Psoas muscle (tissue), 8 donors: ENCODE measurements around the gene HPS3. TPM values are rescaled to one million over a fixed set of nuclear protein-coding genes. Genes with fewer than 3 reads are reported as not detected.

ENCODE experiments used
- ATAC-seq, 4 donors: fragments of 200-7000 bp; cut with Tn5 transposase; one replicate each; pipeline ENCODE4 v1.9.1; 2020; ENCODE audit warnings: moderate library complexity in 3 of 4, mild to moderate bottlenecking in 2 of 4
- DNase-seq, 2 donors: peaks; one replicate each; pipeline ENCODE4 v3.0.0-alpha.2; 2020
- H3K27ac ChIP-seq: fragments of 200-600 bp; one replicate; pipeline ENCODE4 v1.8.0; 2022
- H3K27me3 ChIP-seq, 3 donors: fragments of 200-600 bp in 1 of 3; one replicate each; pipeline versions ENCODE4 v1.6.1 to v1.8.0; 2013 to 2022; ENCODE audit warnings: low read length in 2 of 3, mild to moderate bottlenecking in 2 of 3, moderate library complexity in 1 of 3; ENCODE audit not compliant: insufficient read depth in 3 of 3
- H3K36me3 ChIP-seq, 2 donors: fragments of 200-600 bp in 1 of 2; one replicate each; pipeline versions ENCODE4 v1.6.1 to v1.8.0; 2013 to 2022; ENCODE audit warnings: low read depth in 1 of 2, mild to moderate bottlenecking in 1 of 2, moderate library complexity in 1 of 2; ENCODE audit not compliant: insufficient read depth in 1 of 2
- H3K4me1 ChIP-seq: fragments of 200-600 bp; one replicate; pipeline ENCODE4 v1.8.0; 2022
- H3K4me3 ChIP-seq: fragments of 200-600 bp; one replicate; pipeline ENCODE4 v1.8.0; 2022; ENCODE audit warnings: mild to moderate bottlenecking
- H3K9me3 ChIP-seq: fragments of 200-600 bp; one replicate; pipeline ENCODE4 v1.8.0; 2022
- WGBS, 3 donors: extraction: QIAGEN DNeasy Blood & Tissue Kit; methylation state at CpG; one replicate each; pipeline versions ENCODE4 v1.1.6 to v1.1.7; 2013; 5-methylcytosine and 5-hydroxymethylcytosine counted together
- intact Hi-C, 2 donors: fragments of 100-400 bp; cut with DNase I; formaldehyde crosslinking; loops; one replicate each; pipeline versions ENCODE4 v1.11.0 to v1.14.2; 2022
- polyA plus RNA-seq, 3 donors: library from polyadenylated mRNA; stranded (reverse); fragments of 200-250 nt; gene quantifications; one replicate each; pipeline ENCODE4 v1.2.3, GENCODE V29; 2013
- total RNA-seq, 4 donors: library from RNA; stranded (reverse); fragmentation: NEBNext Ultra II Directional in 2 of 4; extraction: Animal tissue kit (Norgen Biotek cat#: 25700) in 2 of 4; gene quantifications; one replicate each; pipeline versions ENCODE4 v1.2.1 to v1.2.4, GENCODE V29; 2021 to 2023
- TF ChIP-seq, protein P1 (sequence below): fragments of 200-600 bp; IDR thresholded peaks from one replicate; pipeline ENCODE4 v1.8.0; 2022; ENCODE audit warnings: antibody characterized with exemption
- donor health status: healthy with polysubstance abuse.
- donor health status: DM: no; HTN: no; CAD: no; lungs with moderate emphysema.
- donor health status: Bipolar disorder and iron deficiency.
- donor health status: healthy.
- donor health status: DM: yes; HTN: yes; CAD: no.
- donor health status: DM: no; HTN: no; CAD: no.
- donor health status: DM: no; HTN: no; CAD: no.
- donor health status: DM: yes; HTN: yes; CAD: no.

The HPS3 gene
- total and polyA plus RNA-seq, 7 donors, result 2.2 to 7.3 (median 3.5) TPM

- H3K27me3 ChIP-seq, result no peaks in the 10 kb centered on the region
- DNase-seq (no peak), ATAC-seq (no peak)
- H3K27ac ChIP-seq, result no peak overlapping the region
- no peaks in the 10 kb centered on the region for H3K9me3 ChIP-seq
- H3K36me3 ChIP-seq, result peaks cover 0 to 84% of the 10 kb centered on the region in 2 donors
- H3K4me1 ChIP-seq, result no peaks in the 10 kb centered on the region
- TF ChIP-seq, protein P1, sequence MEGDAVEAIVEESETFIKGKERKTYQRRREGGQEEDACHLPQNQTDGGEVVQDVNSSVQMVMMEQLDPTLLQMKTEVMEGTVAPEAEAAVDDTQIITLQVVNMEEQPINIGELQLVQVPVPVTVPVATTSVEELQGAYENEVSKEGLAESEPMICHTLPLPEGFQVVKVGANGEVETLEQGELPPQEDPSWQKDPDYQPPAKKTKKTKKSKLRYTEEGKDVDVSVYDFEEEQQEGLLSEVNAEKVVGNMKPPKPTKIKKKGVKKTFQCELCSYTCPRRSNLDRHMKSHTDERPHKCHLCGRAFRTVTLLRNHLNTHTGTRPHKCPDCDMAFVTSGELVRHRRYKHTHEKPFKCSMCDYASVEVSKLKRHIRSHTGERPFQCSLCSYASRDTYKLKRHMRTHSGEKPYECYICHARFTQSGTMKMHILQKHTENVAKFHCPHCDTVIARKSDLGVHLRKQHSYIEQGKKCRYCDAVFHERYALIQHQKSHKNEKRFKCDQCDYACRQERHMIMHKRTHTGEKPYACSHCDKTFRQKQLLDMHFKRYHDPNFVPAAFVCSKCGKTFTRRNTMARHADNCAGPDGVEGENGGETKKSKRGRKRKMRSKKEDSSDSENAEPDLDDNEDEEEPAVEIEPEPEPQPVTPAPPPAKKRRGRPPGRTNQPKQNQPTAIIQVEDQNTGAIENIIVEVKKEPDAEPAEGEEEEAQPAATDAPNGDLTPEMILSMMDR, result no peak
- intact Hi-C loops, result no loop called here
- WGBS, 3 donors, result 86 to 92% (median 91%) methylated on average over 4 of the region's 4 CpGs
- H3K4me3 ChIP-seq, result no peak overlapping the region
Observed at GRCh38 chr3:149160754-149161300, 31.4 kb downstream of the HPS3 start.

DNA sequence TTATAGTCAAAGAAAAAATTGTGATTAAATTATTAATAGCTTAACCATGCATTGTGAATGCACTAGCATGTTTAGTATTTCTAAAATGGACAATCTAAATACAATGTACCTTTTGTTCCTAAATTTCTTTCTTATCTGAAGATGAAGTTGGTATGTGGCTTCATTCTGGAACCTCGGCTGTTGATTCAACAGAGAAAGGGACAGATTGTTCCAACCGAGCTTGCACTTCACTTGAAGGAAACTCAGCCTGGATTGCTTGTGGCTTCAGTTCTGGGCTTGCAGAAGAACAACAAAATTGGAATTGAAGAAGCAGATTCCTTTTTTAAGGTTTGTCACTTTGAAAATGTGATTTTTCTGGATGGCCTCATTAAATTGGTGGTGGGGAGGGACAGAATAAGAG is 32.6 kb downstream of the HPS3 start:
- DNase-seq (no peak), ATAC-seq (no peak)
- peaks cover 0 to 82% of the 10 kb centered on the region in 2 donors for H3K36me3 ChIP-seq
- H3K27ac ChIP-seq, result no peak overlapping the region
- no peaks in the 10 kb centered on the region for H3K9me3 ChIP-seq
- no peaks in the 10 kb centered on the region for H3K27me3 ChIP-seq
- 92 to 97% (median 96%) methylated on average over 2 of the region's 2 CpGs for WGBS, 3 donors
- intact Hi-C loops, result no loop called here
- H3K4me3 ChIP-seq, result no peak overlapping the region
- H3K4me1 ChIP-seq, result no peaks in the 10 kb centered on the region
- TF ChIP-seq, protein P1, result no peak

GRCh38 chr3:149163066-149163465 is 33.6 kb downstream of the HPS3 start:
- H3K4me3 ChIP-seq, result no peak overlapping the region
- no peak overlapping the region for H3K27ac ChIP-seq
- TF ChIP-seq, protein P1, result no peak
- H3K36me3 ChIP-seq, result peaks cover 0 to 82% of the 10 kb centered on the region in 2 donors
- H3K27me3 ChIP-seq, result no peaks in the 10 kb centered on the region
- WGBS, 3 donors, result 71 to 75% (median 74%) methylated on average over 1 of the region's 1 CpG
- no peaks in the 10 kb centered on the region for H3K9me3 ChIP-seq
- intact Hi-C loops, result no loop called here
- no peak for ATAC-seq
- H3K4me1 ChIP-seq, result no peaks in the 10 kb centered on the region
- no peak for DNase-seq

GRCh38 chr3:149167898-149168297 is 38.5 kb downstream of the HPS3 start:
- Histone ChIP-seq H3K4me3 (no peak overlapping the region), H3K27me3 (no peaks in the 10 kb centered on the region), H3K27ac (no peak overlapping the region), H3K36me3 (peaks cover 2 to 79% of the 10 kb centered on the region in 2 donors), H3K9me3 (no peaks in the 10 kb centered on the region), H3K4me1 (no peaks in the 10 kb centered on the region)
- intact Hi-C loops, result no loop called here
- 50 to 74% (median 59%) methylated on average over 2 of the region's 2 CpGs for WGBS, 3 donors
- ATAC-seq, result no peak
- DNase-seq, result no peak
- TF ChIP-seq, protein P1, result no peak

DNA sequence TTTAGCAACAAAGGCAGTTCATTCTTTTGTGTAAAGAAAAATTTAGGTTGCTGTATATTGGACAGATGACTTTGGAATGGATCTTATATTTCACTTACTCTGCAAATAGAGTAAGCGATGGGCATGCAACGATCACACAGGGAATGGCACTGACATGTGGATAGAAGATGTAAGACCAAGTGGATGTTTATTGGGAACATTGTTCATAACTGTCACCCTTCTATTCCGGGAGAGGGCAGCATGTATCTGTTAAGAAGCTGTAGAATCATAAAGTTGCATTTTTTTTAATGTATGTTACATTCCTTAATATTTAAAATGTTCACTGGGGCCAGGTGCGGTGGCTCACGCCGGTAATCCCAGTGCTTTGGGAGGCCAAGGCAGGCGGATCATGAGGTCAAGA is 41.2 kb downstream of the HPS3 start:
- 97 to 99% (median 97%) methylated on average over 7 of the region's 7 CpGs for WGBS, 3 donors

More for the DNA sequence above, 41.2 kb downstream of the HPS3 start:
- ATAC-seq, result no peak
- no peak overlapping the region for H3K4me3 ChIP-seq
- DNase-seq, result no peak
- H3K4me1 ChIP-seq, result no peaks in the 10 kb centered on the region
- TF ChIP-seq, protein P1, result no peak
- intact Hi-C loops, result no loop called here
- no peak overlapping the region for H3K27ac ChIP-seq
- no peaks in the 10 kb centered on the region for H3K27me3 ChIP-seq
- peaks cover 2 to 62% of the 10 kb centered on the region in 2 donors for H3K36me3 ChIP-seq
- H3K9me3 ChIP-seq, result no peaks in the 10 kb centered on the region
